ENCODE measurements around the gene LRRC1. TPM values are rescaled to one million over a fixed set of nuclear protein-coding genes. Genes with fewer than 3 reads are reported as not detected.

LRRC1 gene
- total and polyA plus RNA-seq, 2 of the 8 experiments (the other 6 are each of a cell fraction or from before 2014, with no cell fraction given) = 6.7 to 15.9 TPM

- H4K8ac ChIP-seq (ENCODE audit: extremely low read depth, insufficient read depth, low read length) = no peak overlapping the region
- peaks cover 0 to 5% (median 2%) of the 10 kb centered on the region in 4 experiments; a peak in 4 of 7 replicates for H3K4me1 ChIP-seq (replicated peaks in 1 of 4; ENCODE audit: control insufficient read depth in 3 of 4, insufficient read depth in 4 of 4, low read length in 3 of 4)
- no peak overlapping the region for H3K14ac ChIP-seq (ENCODE audit: insufficient read length)
- H4K91ac ChIP-seq (replicated peaks; ENCODE audit: insufficient read length, low read length) = no peak overlapping the region
- no peak overlapping the region for H2AK5ac ChIP-seq (ENCODE audit: low read depth, low read length)
- no peak overlapping the region for H3K4me2 ChIP-seq (ENCODE audit: insufficient read depth in 1 of 2, low read depth in 2 of 2, low read length in 2 of 2)
- H3K18ac ChIP-seq (ENCODE audit: extremely low read depth, low read length) = no peak overlapping the region
- no peaks in the 10 kb centered on the region for H3K36me3 ChIP-seq (ENCODE audit: control insufficient read depth in 2 of 4, insufficient read depth in 4 of 4, low read length in 3 of 4)
- H2BK120ac ChIP-seq (replicated peaks; ENCODE audit: low read depth, low read length) = no peak overlapping the region
- H3K79me1 ChIP-seq (ENCODE audit: low read depth, low read length) = no peaks in the 10 kb centered on the region
- no peak overlapping the region for H2BK15ac ChIP-seq (ENCODE audit: low read length)
- H4K20me1 ChIP-seq (replicated peaks in 1 of 2; ENCODE audit: control insufficient read depth in 1 of 2, insufficient read depth in 2 of 2, low read length in 2 of 2) = no peaks in the 10 kb centered on the region
- no peak overlapping the region for H3K9ac ChIP-seq (replicated peaks in 1 of 4; ENCODE audit: extremely low read depth in 1 of 4, low read depth in 3 of 4, low read length in 3 of 4)
- FAIRE-seq (no peak), DNase-seq (ENCODE audit: low read depth in 1 of 2, low spot score in 2 of 2) (no peak)
- H2AFZ ChIP-seq (ENCODE audit: low read length) = no peak overlapping the region
- H2BK5ac ChIP-seq (ENCODE audit: low read depth, low read length) = no peak overlapping the region
- H2BK20ac ChIP-seq (ENCODE audit: low read length) = no peak overlapping the region
- no peak overlapping the region for H2BK12ac ChIP-seq (ENCODE audit: low read depth, low read length)
- POLR2A ChIA-PET (ENCODE audit: partially characterized antibody) = interaction anchor here (0.6 to 2.6 kb wide), 4 partner anchors 15 to 166 kb away, joined by 3 to 6 read pairs (median 3); partner anchors contain the start of gene LRRC1
- CTCF ChIA-PET (ENCODE audit: partially characterized antibody) = interaction anchor here (1.3 to 10.5 kb wide), 3 partner anchors 165 to 237 kb away, joined by 5 to 197 read pairs (median 52); partner anchors contain the start of gene LRRC1
- no peaks in the 10 kb centered on the region for H3K27me3 ChIP-seq (replicated peaks in 1 of 4; ENCODE audit: control insufficient read depth in 3 of 4, extremely low read depth in 1 of 4, insufficient read depth in 3 of 4, low read length in 3 of 4)
- no peak overlapping the region for H3K56ac ChIP-seq (replicated peaks; ENCODE audit: insufficient read length, low read depth, low read length)
- no peaks in the 10 kb centered on the region for H3K9me3 ChIP-seq (ENCODE audit: insufficient read depth in 2 of 2, low read depth in 1 of 2, low read length in 1 of 2)
- no peak overlapping the region for H3K4me3 ChIP-seq (ENCODE audit: extremely low read depth in 1 of 4, insufficient read depth in 2 of 4, low read depth in 3 of 4, low read length in 4 of 4)
- H3K23ac ChIP-seq (ENCODE audit: insufficient read length) = no peak overlapping the region
- H3K4ac ChIP-seq (replicated peaks; ENCODE audit: insufficient read length, low read depth, low read length) = no peak overlapping the region
- H4K5ac ChIP-seq (ENCODE audit: insufficient read length, low read depth, low read length) = no peak overlapping the region
- 93% methylated on average over 4 of the region's 4 CpGs; no CpG with 5 or more reads in 1 of the 2 experiments for WGBS, 2 experiments (ENCODE audit: extremely low coverage in 1 of 2, insufficient coverage in 1 of 2, insufficient read length in 1 of 2, insufficient replicate concordance in 2 of 2, low coverage in 1 of 2, low lambda C conversion rate in 2 of 2, missing lambda C conversion rate in 1 of 2)
- H3K23me2 ChIP-seq (ENCODE audit: low read depth, low read length) = no peaks in the 10 kb centered on the region
- H3K79me2 ChIP-seq (ENCODE audit: control insufficient read depth in 1 of 2, insufficient read depth in 2 of 2, low read length in 2 of 2) = no peaks in the 10 kb centered on the region
- H3K27ac ChIP-seq (ENCODE audit: low read depth, low read length) = no peak overlapping the region
- TF ChIP-seq KDM5A (IDR thresholded peaks at IDR 0.05; ENCODE audit: low read length) = no peak
- TF ChIP-seq SIX5 (IDR thresholded peaks at IDR 0.05; ENCODE audit: low read depth, low read length) = no peak
- TF ChIP-seq CHD1 (IDR thresholded peaks at IDR 0.05; ENCODE audit: low read depth, low read length) = no peak
- TF ChIP-seq FOSL1 (IDR thresholded peaks at IDR 0.05; ENCODE audit: insufficient read depth, low read depth, low read length) = no peak
- TF ChIP-seq SRF (IDR thresholded peaks at IDR 0.05; ENCODE audit: low read depth, low read length) = no peak
- TF ChIP-seq TAF1 (IDR thresholded peaks at IDR 0.05; ENCODE audit: low read depth, low read length) = no peak
- no peak for TF ChIP-seq USF2 (IDR thresholded peaks at IDR 0.05; ENCODE audit: low read length)
- TF ChIP-seq, protein P1, sequence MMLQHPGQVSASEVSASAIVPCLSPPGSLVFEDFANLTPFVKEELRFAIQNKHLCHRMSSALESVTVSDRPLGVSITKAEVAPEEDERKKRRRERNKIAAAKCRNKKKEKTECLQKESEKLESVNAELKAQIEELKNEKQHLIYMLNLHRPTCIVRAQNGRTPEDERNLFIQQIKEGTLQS (IDR thresholded peaks at IDR 0.05; ENCODE audit: insufficient read depth, low read depth, low read length) = no peak
- TF ChIP-seq CTBP2 (IDR thresholded peaks at IDR 0.05; ENCODE audit: borderline replicate concordance, insufficient read depth, insufficient read length, low read length) = no peak
- no peak for TF ChIP-seq TCF12 (IDR thresholded peaks at IDR 0.05; ENCODE audit: low read depth, low read length)
- TF ChIP-seq BACH1 (IDR thresholded peaks at IDR 0.05; ENCODE audit: low read length) = no peak
- TF ChIP-seq RFX5 (IDR thresholded peaks at IDR 0.05; ENCODE audit: borderline replicate concordance, low read depth, low read length) = no peak
- no peak for TF ChIP-seq TAF7 (optimal IDR thresholded peaks at IDR 0.05; ENCODE audit: borderline replicate concordance, low read depth, low read length)
These were observed 165.5 kb downstream of the LRRC1 start for GRCh38 chr6:53960311-53960710.
